ENCODE results near the gene GRM4. TPM values are rescaled to one million over a fixed set of nuclear protein-coding genes. Genes with fewer than 3 reads are reported as not detected.

Gene GRM4
- total and polyA plus RNA-seq, 12 donors: not detected

DNA sequence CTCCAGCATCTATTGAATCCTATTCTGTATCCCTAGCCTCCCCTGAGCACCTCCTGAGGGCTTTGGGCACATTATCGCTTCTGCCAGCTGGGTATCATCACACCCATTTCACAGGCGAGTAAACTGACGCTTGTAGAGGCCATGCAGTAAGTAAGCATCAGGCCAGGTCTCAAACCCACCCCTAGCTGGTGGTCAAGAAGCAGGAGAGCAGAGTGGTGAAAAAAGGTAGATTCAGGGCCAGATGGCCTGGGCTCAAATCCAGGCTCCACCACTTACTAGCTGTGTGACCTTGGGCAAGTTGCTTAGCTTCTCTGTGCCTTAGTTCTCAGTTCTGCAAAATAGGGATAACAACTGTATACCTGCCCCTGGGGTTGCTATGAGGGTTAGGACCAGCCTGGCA is 19.9 kb downstream of the GRM4 start:
- Histone ChIP-seq H3K27me3 (peaks cover 0 to 77% (median 26%) of the 10 kb centered on the region in 7 donors), H3K9me3 (no peaks in the 10 kb centered on the region), H3K36me3 (no peaks in the 10 kb centered on the region), H3K27ac (no peak overlapping the region), H3K4me3 (no peak overlapping the region), H3K4me1 (no peaks in the 10 kb centered on the region)
- WGBS, 2 donors: 85% methylated on average over 3 of the region's 3 CpGs
- intact Hi-C loops (cut with DNase I): no loop called here
- no peak for ATAC-seq
- TF ChIP-seq, protein P1, sequence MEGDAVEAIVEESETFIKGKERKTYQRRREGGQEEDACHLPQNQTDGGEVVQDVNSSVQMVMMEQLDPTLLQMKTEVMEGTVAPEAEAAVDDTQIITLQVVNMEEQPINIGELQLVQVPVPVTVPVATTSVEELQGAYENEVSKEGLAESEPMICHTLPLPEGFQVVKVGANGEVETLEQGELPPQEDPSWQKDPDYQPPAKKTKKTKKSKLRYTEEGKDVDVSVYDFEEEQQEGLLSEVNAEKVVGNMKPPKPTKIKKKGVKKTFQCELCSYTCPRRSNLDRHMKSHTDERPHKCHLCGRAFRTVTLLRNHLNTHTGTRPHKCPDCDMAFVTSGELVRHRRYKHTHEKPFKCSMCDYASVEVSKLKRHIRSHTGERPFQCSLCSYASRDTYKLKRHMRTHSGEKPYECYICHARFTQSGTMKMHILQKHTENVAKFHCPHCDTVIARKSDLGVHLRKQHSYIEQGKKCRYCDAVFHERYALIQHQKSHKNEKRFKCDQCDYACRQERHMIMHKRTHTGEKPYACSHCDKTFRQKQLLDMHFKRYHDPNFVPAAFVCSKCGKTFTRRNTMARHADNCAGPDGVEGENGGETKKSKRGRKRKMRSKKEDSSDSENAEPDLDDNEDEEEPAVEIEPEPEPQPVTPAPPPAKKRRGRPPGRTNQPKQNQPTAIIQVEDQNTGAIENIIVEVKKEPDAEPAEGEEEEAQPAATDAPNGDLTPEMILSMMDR (IDR thresholded peaks at IDR 0.05): no peak
- no peak for DNase-seq

DNA sequence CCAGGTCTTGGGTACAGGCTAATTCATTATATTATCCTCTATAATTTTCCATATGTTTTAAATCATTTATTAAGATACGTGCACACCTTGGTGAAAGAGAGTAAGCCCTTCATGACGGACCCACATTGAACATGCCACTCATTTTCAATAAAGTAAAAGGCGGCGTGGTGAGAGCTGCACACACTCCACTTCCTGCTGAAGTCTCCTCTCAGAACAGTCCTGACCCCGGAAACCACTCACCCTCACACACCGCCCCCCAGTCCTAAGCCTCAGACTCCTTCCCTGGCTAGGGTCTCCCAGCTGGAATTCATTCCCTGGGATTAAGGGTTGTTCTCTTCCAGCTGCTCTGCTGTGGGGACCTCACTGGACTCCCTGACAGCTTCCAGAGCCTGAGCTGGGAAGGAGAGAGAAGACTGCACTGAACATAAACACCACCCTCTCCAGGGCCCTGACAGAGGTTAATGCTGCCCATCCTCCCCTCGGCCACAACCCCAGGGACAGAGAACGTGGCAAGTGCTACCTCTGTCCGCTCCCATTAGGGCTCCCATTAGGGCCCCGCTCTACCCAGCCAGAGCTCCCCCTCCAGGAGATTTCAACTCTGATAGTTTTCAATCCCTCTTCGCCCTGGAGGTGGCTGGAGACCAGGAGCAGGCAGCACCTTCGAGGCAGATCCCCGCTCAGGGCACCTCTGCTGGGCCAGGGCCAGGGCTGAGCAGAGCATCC is 24.8 kb downstream of the GRM4 start:
- no peak overlapping the region for H3K27ac ChIP-seq
- intact Hi-C loops (cut with DNase I): no loop called here
- no peak overlapping the region for H3K4me3 ChIP-seq
- DNase-seq (no peak), ATAC-seq (no peak)
- no peaks in the 10 kb centered on the region for H3K9me3 ChIP-seq
- 44% methylated on average over 13 of the region's 13 CpGs for WGBS, 2 donors
- H3K4me1 ChIP-seq: no peaks in the 10 kb centered on the region
- no peaks in the 10 kb centered on the region for H3K36me3 ChIP-seq
- TF ChIP-seq, protein P1 (IDR thresholded peaks at IDR 0.05): no peak
- H3K27me3 ChIP-seq: peaks cover 0 to 78% (median 36%) of the 10 kb centered on the region in 7 donors

DNA sequence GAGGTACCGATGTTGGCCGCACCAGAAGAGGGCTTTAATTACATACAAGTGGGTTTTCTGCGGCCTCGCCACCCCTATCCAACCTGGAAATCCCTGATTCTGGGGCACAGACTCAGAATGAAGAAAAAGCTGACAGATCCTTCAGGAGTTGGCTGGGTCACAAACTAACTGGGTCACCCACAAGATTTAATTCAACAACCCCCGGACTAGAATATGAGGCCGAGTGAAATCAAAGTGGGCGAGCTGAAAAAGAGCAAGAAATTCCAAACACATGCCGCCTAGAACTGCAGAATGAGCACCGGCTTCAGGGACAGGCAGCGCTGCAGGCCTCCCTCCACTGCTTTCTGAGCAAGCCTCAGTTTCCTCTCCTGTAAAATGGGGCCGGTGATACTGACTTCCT is 30.0 kb downstream of the GRM4 start:
- Histone ChIP-seq H3K36me3 (no peaks in the 10 kb centered on the region), H3K9me3 (no peaks in the 10 kb centered on the region), H3K27me3 (peaks cover 0 to 65% (median 36%) of the 10 kb centered on the region in 7 donors), H3K4me1 (no peaks in the 10 kb centered on the region), H3K27ac (no peak overlapping the region), H3K4me3 (no peak overlapping the region)
- DNase-seq (no peak), ATAC-seq (no peak)
- TF ChIP-seq, protein P1 (IDR thresholded peaks at IDR 0.05): no peak
- intact Hi-C loops (cut with DNase I): no loop called here
- 78 to 84% methylated on average over 11 of the region's 11 CpGs for WGBS, 2 donors

DNA sequence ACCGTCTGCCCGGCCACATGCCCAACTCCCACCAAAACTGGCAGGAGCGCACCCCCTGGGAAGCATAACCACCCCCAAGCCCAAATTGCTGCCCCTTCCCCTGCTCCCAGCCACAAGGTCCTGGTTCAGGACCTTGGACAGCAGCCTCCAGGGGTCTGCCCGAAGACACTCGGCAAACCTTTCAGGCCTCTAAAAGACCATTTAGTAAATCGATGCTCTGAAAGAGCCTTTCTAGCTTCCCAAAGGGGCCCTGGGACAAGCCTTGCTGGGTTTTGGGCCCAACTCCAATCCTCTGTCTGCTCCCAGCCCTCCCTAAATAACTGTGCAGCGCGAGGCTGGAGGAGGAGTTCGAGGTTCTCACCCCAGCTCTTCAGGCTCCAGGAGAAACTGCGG is 30.5 kb downstream of the GRM4 start:
- 25 to 26% methylated on average over 10 of the region's 10 CpGs for WGBS, 2 donors
- Histone ChIP-seq H3K4me3 (no peak overlapping the region), H3K9me3 (no peaks in the 10 kb centered on the region), H3K4me1 (no peaks in the 10 kb centered on the region), H3K27ac (no peak overlapping the region), H3K27me3 (peaks cover 0 to 71% (median 37%) of the 10 kb centered on the region in 7 donors), H3K36me3 (no peaks in the 10 kb centered on the region)
- no peak for ATAC-seq
- intact Hi-C loops (cut with DNase I): no loop called here
- TF ChIP-seq, protein P1 (IDR thresholded peaks at IDR 0.05): no peak
- peak in 1 of 2 donors; percentile 9 for DNase-seq

Data from heart right ventricle (tissue), 16 donors.